CMK (cell line): ENCODE measurements around the gene GPATCH4.

Source experiments
- DNase-seq: peaks from one replicate; pipeline ENCODE4 v3.0.0-alpha.2; 2010; ENCODE audit warnings: low read depth

GPATCH4 gene

GRCh38 chr1:156547434-156547833 lies 53.8 kb downstream of the GPATCH4 start:
- DNase-seq, result no peak

GRCh38 chr1:156546267-156546666 lies 55.0 kb downstream of the GPATCH4 start:
- DNase-seq, result no peak

- no peak for DNase-seq
Observed at GRCh38 chr1:156544592-156545102, 56.6 kb downstream of the GPATCH4 start.
